KG1 (cell line): Measurements from ENCODE around the gene RHOB.
"Not testable (repeated sequence)": the region's sequence is repeated elsewhere in the genome, so short reads cannot be mapped to it uniquely, and the experiment has no call there.

Experiments
- DNase-seq: peaks from one replicate; lab custom pipeline; 2025; lab: John Stamatoyannopoulos, UW

The RHOB gene

DNA sequence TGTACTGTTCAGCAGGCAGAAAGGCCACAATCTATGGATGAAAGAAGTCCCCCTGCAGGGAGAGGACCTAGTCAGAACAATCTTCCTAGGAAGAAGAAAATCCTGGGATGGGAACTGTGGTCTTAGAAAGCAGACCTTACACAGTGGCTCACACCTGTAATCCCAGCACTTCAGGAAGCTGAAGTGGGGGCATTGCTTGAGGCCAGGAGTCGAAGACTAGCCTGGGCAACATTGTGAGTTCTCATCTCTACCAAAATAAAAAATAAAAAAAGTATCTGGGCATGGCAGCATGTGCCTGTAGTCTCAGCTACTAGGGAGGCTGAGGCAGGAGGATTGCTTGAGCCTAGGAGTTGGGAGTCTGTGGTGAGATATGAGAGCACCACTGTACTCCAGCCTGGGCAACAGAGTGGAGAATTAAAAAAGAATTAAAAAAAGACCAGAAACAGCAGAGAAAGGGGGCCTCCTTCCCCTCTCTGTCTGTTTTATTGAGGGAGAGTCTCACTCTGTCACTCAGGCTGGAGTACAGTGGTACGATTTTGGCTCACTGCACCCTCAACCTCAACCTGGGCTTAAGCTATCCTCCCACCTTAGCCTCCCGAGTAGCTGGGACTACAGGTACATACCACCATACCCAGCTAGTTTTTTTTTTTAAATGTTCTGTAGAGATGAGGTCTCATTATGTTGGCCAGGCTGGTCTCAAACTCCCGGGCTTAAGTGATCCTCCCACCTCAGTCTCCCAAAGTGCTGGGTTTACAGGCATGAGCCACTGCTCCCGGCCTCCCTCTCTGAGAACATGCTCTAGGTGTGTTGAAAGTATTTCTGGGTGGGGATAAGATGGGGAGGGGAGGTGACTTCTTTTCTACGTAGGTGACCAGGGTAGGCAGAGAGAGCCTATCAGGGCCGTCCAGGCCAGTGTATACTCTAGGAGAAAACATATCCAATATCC, 7.4 kb downstream of the RHOB start:
- DNase-seq = no peak

DNA sequence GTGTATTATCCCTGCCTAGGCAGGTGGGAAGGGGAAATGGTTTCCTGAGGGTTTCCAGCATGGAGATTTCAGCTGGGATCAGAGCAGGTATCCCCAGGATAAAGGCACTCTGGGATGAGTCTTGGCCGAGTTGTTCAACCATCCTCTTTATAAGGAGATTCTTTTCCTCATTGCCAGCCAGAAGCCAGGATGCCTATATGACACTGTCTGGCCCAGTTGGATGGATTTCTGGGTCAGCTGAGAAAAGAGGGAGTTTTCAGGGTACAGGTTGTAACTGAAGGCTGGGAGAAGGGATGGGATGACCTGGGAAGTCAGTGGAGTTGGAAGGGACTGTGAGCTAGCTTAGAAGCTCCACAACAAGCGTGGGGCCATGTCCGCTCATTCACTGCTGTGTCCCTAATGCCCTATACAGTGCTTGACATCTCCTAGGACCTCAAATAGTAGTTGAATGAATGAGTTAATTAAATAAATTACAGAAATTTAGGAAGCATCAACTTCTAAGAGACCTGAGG, 8.3 kb downstream of the RHOB start:
- no peak for DNase-seq

DNA sequence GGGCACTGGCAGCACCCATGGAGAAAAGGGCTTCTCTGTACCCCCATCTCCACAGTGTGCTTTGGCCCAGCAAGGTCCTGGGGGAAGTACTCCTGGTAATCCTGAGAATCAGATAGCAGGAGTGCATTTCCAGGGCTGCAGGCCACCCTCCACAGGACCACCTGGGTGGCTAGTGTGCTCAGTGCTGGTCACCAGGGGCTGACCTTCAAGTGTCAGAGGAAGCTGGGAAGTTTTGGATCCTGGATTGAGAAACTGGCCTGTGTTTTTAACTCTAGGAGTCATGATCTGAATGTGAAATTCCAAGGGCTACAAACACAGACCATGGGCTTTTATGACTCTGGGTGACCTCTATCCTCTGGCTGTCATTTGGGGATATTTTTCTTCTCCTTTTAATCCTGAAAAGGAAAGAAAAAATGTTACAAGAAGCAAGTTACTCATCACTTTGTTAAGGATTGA, 9.3 kb downstream of the RHOB start:
- DNase-seq = no peak

DNA sequence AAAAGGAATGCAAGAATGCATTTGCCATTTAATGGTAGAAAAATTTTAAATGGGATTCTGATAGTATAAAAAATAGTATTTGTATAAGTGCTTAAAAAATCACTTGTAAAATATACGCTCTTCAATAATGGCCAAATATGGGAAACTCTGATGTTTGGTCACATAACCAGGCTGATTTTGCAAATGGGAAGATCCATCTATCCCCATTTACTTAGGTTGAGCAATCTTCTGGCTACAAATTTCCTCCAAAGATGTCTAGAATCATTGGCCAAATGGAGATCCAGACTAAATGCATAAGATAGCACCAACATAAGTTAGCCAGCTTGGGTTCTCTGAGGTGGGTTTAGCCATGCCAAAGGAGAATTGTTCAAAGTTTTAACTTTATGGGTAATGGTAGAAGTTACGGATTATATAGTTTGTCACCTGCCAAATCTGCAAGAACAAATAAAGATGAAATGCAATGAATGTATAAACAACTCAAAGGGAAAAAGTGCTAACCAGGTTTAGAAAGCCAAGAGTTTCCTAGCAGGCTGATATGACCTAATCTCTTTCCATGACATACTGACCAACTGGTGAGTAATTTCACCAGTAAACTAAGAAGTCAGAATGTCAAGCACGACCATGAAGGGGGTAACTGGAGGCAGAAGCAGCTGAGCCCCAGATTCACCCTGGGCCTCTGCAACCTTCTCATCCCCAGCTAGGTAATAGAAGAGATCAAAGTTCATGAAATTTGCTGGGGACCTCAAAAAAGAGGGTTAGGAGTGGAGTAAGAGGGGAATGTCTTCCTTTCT, 10.0 kb downstream of the RHOB start:
- DNase-seq = no peak

DNA sequence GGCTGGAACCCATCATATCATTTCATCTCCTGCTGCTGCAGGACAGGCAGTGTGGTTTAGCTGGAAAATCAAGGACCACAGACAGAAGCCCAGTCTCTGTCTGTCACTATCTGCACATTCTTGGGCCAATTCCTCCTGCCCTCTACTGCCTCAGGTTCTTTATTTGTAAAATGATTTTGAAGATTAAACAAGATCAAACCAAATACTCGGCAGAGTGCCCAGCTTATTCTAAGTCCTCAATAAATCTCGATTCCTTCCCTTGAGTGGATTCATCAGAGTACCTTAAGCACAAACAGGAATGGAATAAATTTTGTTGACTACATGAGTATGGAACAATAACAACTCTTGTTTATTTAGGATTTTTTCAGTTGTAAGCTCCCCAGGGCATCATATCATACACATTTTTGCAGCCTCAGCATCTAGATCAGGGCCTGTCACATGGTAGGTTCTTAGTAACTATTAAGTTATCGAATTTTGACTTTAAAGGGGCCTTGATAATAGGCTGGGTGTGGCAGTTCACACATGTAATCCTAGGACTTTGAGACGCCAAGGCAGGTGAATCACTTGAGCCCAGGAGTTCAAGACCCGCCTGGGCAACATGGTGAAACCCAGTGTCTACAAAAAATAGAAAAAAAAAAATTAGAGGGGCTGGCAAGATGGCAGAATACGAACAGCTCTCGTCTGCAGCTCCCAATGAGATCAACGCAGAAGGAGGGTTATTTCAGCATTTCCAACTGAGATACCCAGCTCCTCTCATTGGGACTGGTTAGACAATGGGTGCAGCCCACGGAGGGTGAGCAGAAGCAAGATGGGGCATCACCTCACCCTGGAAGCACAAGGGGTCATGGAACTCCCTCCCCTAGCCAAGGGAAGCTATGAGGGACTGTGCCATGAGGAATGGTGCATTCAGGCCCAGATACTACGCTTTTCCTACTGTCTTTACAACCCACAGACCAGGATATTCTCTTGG, 11.1 kb downstream of the RHOB start:
- no peak for DNase-seq

DNA sequence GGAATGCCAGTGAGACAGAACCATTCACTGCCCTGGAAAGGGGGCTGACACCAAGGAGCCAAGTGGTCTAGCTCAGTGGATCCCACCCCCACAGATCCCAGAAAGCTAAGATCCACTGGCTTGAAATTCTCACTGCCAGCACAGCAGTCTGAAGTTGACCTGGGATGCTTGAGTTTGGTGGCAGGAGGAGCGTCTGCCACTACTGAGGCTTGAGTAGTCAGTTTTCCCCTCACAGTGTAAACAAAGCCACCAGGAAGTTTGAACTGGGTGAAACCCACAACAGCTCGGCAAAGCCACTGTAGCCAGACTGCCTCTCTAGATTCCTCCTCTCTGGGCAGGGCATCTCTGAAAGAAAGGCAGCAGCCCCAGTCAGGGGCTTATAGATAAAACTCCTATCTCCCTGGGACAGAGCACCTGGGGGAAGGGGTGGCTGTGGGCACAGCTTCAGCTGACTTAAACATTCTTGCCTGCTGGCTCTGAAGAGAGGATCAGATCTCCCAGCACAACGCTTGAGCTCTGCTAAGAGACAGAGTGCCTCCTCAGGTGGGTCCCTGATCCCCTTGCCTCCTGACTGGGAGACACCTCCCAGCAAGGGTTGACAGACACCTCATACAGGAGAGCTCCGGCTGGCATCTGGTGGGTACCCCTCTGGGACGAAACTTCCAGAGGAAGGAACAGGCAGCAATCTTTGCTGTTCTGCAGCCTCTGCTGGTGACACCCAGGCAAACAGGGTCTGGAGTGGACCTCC, 12.0 kb downstream of the RHOB start:
- DNase-seq = not testable (repeated sequence)

DNA sequence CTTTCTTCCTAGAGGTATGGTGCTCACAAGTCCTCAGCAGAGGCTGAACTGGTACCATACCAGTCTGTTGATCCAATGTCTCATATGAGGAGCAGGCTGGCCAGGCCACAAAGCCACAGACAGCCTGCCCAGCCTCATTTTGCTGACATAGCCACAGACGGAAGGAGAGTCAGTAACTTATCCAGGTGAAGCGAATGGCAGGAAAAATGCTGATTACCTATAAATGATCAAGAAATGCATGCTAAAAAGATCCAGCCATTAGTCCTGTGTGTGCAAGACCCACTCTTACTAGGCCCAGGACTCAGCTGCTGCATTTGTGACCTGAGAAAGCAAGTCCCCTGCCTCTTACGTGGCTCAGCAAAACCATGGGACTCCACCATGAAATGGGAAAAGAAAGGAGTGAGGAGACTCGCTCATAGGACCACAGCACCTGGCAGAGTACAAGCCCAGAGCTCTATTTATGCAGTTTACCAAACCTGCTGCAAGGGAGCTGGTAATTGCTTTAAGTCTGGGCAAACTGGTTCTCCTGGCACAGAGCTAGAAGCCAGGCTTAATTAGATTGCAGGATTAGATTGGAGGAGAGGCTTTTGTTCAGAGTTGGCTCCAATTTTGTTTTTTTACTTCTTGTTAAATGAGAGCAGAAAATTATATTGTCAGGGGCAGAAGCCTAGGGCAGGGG, 19.0 kb downstream of the RHOB start:
- DNase-seq = no peak

DNA sequence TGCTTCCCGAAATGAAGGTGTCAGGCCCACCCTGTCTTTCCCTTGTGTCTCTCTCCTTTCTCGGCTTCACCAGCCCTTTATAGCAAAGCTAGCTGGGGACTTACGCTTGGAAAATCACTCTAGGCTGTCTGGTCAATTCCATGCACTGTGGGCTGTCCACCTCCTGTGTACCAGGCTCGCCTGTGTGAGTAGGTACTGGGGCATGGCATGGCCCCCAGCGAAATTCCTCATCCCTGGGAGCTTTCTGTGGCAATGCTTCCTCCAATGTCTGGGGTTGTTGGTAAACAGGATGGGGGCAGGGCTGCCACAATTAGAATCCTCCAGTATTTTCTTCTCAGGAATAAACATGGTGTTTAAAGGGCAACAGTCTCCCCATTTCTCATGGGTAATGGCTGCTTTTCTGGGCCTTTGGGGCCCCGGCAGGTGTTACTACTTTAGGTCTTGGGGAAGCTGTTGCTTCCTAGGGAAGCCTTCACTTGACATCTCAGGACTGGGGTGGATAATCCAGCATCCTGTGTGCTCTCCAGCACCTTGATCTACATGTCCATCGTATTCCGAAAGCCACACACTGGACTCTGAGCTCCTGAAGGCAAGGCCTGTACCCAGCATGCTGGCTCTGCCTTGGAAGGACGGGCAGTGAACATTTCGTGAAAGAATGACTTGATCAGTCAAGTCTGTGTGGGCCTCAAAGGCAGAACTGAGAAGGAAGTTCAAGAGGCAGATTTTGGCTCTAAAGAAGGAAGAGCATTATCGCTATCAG, 21.1 kb downstream of the RHOB start:
- DNase-seq = no peak

DNA sequence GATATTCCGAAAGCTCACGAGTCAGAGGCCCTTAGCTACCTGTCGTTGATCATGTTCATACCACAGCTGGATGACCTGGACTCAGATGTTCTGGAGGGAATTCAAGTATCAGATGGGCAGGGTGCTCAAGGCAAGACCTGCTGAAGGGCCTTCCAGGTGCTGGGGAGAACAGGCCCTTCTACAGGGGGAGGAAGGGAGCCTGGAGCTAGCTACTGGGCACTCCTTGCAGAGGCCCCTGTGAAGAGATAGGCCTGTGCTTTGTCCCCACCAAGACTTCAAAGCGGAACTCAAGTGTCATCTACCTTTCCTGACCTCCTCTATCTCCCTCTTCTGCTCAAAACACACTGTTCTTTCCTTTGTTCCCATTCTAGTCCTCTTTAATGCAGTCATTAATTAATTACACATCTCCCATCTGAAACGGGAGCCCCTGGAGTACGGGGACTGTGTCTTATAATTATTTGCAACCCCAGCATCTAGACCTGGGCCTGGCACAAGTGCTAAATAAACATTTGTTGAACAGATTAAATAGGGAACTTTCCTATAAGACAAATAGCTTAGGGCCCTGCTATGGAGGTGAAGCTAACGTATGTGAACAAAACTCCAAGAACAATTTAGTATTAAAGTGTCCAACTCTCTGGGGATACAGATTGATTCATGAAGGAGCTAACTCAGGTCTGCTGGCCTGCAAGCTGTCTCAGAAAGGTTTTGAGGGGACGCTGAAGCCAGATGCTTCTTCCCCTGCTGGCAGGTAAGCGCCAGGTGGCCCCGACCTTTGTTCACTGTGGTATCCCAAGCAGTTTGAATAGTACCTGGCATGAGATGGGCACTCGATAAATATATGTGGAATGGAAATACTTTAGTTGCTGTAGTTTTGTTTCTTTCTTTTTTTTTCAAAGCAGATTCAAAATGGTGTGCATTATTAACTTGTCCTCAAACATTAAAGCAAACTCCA, 22.0 kb downstream of the RHOB start:
- no peak for DNase-seq

DNA sequence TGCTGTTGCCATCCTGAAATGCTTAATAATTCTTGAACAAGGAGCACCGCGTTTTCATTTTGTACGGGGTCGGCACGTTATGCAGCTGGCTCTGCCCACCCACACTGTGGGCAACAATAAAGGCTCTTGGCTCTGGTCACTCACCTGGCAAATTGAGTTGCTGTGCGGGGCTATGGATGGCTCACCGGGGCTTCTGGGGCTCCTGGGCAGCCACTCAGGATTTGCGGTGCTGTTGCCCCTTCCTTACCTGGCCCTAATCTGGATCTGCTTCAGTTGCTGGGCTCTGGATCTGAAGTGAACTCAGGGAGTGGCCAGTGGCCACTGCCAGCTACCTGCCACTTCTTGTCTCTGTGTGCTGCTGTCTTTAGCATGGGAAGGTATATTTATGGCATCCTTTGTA, 22.7 kb downstream of the RHOB start:
- DNase-seq = no peak

DNA sequence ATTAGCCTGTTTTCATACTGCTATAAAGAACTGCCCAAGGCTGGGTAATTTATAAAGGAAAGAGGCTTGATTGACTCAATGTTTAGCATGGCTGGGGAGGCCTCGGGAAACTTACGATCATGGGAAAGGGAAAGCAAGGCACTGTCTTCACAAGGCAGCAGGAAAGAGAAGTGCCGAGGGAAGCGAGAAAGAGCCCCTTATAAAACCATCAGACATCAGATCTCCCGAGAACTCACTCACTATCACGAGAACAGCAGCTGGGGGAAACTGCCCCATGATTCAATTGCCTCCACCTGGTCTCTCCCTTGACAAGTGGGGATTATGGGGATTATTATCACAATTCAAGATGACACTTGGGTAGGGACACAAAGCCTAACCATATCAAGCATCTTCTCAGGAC, 23.3 kb downstream of the RHOB start:
- no peak for DNase-seq

DNA sequence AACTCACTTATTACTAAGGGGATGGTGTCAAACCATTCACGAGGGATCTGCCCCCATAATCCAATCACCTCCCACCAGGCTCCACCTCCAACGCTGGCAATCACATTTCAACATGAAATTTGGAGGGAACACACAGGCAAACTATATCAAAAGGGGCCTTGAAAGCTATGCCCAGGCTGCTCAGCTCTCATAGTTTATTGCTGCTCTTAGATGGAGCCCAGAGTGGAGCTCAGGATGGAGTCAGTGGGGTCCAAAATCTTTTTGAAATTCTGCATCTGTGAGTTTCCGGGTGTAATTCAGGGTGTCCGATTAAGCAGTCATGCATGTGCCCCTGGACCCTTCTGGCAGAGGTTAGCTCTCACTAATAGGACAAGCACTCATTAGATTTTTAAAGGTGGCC, 24.3 kb downstream of the RHOB start:
- no peak for DNase-seq

DNA sequence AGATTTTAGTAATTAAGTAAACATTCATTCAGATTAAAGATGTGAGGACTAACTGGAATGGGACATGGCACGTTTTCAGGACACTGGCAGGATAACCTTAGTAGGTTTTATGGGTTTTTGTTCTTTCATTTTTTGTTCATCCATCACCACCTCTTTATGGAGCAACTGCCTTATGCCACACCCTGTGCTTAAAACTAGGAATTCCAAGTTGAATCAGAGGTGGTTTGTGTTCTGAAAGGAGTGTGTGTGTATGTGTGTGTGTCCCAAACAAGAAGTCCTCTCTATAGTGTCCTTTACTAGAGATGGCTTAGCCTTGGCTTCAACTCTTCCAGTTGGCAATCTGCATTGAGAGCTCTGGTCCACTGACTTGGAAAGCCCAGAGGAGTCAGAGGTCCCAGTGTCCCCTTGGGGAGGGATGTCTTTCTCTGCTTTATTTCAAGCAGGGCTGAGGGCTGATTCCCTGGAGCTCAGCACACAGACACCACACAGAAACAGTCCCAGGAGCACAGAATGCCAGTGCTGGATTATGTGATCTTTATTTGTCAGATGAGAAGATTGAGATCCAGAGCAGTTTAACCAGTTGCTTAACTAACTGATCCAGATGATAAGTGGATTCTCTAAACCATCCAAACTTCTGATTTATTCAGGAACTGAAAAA, 25.2 kb downstream of the RHOB start:
- DNase-seq = no peak

DNA sequence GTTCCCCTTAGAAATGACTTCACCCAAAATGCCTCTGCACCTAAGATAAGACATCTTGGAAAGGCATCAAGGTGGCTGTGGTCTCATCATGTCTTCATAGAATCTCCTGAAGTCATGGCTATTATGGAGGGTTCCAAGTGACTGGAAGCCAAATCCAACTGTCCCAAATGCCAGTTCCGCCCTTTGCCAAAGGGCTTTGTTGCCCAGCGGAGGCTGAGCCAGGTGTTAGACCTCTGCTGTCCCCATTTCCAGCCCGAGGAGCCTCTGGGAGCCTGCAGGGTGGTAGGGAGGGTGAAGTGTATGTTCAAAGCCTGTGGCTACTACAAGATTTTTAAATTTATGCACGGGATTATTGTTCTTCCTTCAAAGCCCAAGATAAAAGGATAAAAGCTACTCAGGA, 25.7 kb downstream of the RHOB start:
- DNase-seq = no peak

DNA sequence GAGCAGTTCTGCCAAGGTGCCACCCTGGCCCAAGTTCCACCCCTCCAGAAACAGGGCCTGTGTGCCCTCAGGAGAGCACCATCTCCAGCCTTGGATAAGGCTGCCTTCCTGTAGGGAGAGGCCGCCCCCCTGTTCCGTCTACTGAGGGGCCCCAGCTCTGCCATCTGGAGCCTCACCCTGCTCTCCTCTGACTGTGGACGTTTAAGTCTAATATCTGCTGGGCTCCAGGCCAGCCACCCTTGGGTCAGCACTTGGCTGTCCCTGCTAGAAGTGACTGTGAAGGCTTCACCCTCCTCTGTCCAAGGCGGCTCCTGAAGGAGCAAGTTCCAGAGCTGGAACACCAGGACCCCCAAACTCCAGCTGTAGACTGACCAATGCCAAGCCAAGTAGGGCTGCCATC, 26.3 kb downstream of the RHOB start:
- no peak for DNase-seq

DNA sequence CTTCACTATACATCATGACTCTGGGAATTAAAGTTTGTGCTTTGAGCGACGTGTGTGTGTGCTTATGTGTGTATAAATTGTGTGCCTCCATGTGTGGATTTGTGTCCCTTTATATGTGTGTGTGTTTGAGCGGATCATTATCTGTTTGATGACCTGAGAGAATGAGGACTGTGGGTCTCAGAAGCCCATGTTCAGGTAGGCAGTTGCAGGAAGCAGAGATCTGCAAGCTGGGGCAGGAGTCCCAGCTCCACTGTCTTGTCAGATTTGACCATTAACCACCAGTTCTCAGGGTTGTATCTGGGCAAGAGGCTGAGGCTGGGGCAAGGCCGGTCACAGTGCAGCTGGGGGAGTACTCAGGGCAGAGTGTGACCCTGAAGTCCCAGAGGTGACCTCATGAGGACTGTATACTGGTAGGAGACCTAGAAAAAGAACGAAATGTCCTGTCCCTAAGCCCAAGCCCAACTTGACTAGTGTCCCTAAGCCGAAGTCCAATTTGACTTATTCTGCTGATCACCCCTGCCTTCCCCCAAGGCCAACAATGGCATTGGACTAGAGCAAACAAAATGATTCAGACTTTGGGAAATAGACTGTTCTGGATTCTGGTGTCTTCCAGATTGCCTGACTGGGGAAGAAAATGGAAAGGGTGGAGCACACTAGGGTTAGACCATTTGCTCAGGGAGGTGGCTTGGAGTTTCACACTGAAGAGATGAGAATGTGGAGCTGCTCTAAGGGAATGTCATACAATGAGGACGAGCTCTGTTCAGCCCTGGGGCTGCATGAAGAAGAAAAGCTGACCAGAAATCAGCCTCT, 28.1 kb downstream of the RHOB start:
- no peak for DNase-seq

DNA sequence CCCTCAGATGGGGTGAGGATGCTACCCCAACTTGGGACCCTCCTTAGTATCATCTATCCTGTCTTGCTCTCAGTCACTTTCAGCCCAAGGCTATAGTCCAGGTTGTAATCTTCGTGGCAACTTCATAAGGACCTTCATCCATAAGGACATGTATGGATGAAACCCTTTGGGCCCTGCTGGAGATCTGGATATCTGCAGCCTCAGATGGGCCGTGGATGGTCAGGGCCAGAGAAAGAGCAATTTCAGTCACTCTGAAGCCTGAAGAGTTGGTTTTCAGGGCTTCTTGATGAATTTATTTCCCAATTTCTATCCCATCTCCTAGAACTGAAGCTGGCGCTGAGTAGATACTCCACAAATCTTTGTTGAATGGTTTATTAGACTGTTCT, 28.7 kb downstream of the RHOB start:
- DNase-seq = no peak
